DOHH2 (cell line): ENCODE results near the gene BCL2.

Experiments
- H3F3A ChIP-seq: fragments of 200-600 bp; sonication (generic), shearing (Covaris generic); 2 replicates; pipeline ENCODE4 v1.6.0; 2016; ENCODE audit warnings: antibody characterized with exemption, mild to moderate bottlenecking; ENCODE audit not compliant: control insufficient read depth, insufficient read depth
- H3K27ac ChIP-seq: fragments of 200-600 bp; sonication (generic); 2 replicates; pipeline ENCODE4 v1.5.1; 2014; ENCODE audit warnings: low read depth, mild to moderate bottlenecking, low read length, moderate library complexity
- H3K27me3 ChIP-seq: fragments of 200-600 bp; sonication (generic); 2 replicates; pipeline ENCODE4 v1.6.1; 2014; ENCODE audit warnings: mild to moderate bottlenecking, low read length, mixed read lengths; ENCODE audit not compliant: control insufficient read depth
- H3K36me3 ChIP-seq: fragments of 200-600 bp; sonication (generic); 2 replicates; pipeline ENCODE4 v1.6.1; 2014; ENCODE audit warnings: mild to moderate bottlenecking, low read length, moderate library complexity, mixed read lengths; ENCODE audit not compliant: control insufficient read depth
- H3K4me1 ChIP-seq: fragments of 200-600 bp; sonication (generic); 2 replicates; pipeline ENCODE4 v1.6.1; 2014; ENCODE audit warnings: mild to moderate bottlenecking, low read length, mixed read lengths; ENCODE audit not compliant: control insufficient read depth
- H3K4me2 ChIP-seq: fragments of 200-600 bp; sonication (generic); 2 replicates; pipeline ENCODE4 v1.6.0; 2014; ENCODE audit warnings: mild to moderate bottlenecking, low read length, moderate library complexity
- H3K4me3 ChIP-seq: fragments of 200-600 bp; sonication (generic); 2 replicates; pipeline ENCODE4 v1.5.1; 2014; ENCODE audit warnings: mild to moderate bottlenecking, low read length, mixed read lengths
- H3K79me2 ChIP-seq: fragments of 200-600 bp; sonication (generic); 2 replicates; pipeline ENCODE4 v1.6.1; 2014; ENCODE audit warnings: mild to moderate bottlenecking, low read length, mixed read lengths; ENCODE audit not compliant: control insufficient read depth
- H3K9me2 ChIP-seq: fragments of 200-600 bp; sonication (generic); replicated peaks from 2 replicates; pipeline ENCODE4 v1.6.1; 2014; ENCODE audit warnings: mild to moderate bottlenecking, low read length, mixed read lengths; ENCODE audit not compliant: control insufficient read depth
- H3K9me3 ChIP-seq: fragments of 200-600 bp; sonication (generic); 2 replicates; pipeline ENCODE4 v1.6.1; 2014; ENCODE audit warnings: antibody characterized with exemption, low read length, mixed read lengths; ENCODE audit not compliant: control insufficient read depth, insufficient read depth
- H4K20me1 ChIP-seq: fragments of 200-600 bp; sonication (generic); 2 replicates; pipeline ENCODE4 v1.6.0; 2014; ENCODE audit warnings: low read depth, mild to moderate bottlenecking, antibody characterized with exemption, low read length, moderate library complexity; ENCODE audit not compliant: control insufficient read depth, insufficient read depth
- EZH2phosphoT487 ChIP-seq: fragments of 200-600 bp; sonication (generic); IDR thresholded peaks from 2 replicates; pipeline ENCODE4 v1.6.1; 2017; ENCODE audit warnings: borderline replicate concordance, mild to moderate bottlenecking, antibody characterized with exemption, low read length, moderate library complexity, mixed read lengths
- TF ChIP-seq, protein P1 (sequence below): fragments of 200-600 bp; sonication (generic); IDR thresholded peaks from one replicate; pipeline ENCODE4 v1.5.1; 2014; ENCODE audit warnings: antibody characterized with exemption, mild to moderate bottlenecking, low read depth, low read length; ENCODE audit not compliant: poor library complexity, severe bottlenecking

Gene BCL2

GRCh38 chr18:63150326-63150725, 169.2 kb downstream of the BCL2 start:
- no peaks in the 10 kb centered on the region for H4K20me1 ChIP-seq
- no peaks in the 10 kb centered on the region for H3K9me2 ChIP-seq
- peaks cover 32% of the 10 kb centered on the region for H3F3A ChIP-seq
- H3K4me2 ChIP-seq, result peak overlapping the region; percentile 92
- peak overlapping the region; percentile 73 for H3K4me3 ChIP-seq
- no peaks in the 10 kb centered on the region for H3K27me3 ChIP-seq
- TF ChIP-seq, protein P1, sequence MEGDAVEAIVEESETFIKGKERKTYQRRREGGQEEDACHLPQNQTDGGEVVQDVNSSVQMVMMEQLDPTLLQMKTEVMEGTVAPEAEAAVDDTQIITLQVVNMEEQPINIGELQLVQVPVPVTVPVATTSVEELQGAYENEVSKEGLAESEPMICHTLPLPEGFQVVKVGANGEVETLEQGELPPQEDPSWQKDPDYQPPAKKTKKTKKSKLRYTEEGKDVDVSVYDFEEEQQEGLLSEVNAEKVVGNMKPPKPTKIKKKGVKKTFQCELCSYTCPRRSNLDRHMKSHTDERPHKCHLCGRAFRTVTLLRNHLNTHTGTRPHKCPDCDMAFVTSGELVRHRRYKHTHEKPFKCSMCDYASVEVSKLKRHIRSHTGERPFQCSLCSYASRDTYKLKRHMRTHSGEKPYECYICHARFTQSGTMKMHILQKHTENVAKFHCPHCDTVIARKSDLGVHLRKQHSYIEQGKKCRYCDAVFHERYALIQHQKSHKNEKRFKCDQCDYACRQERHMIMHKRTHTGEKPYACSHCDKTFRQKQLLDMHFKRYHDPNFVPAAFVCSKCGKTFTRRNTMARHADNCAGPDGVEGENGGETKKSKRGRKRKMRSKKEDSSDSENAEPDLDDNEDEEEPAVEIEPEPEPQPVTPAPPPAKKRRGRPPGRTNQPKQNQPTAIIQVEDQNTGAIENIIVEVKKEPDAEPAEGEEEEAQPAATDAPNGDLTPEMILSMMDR, result no peak
- no peak for TF ChIP-seq EZH2phosphoT487
- peaks cover 99% of the 10 kb centered on the region for H3K4me1 ChIP-seq
- H3K9me3 ChIP-seq, result no peaks in the 10 kb centered on the region
- H3K27ac ChIP-seq, result peak overlapping the region; percentile 94
- H3K36me3 ChIP-seq, result peaks cover 83% of the 10 kb centered on the region
- H3K79me2 ChIP-seq, result peaks cover 99% of the 10 kb centered on the region

- peaks cover 99% of the 10 kb centered on the region for H3K4me1 ChIP-seq
- H3K27me3 ChIP-seq, result no peaks in the 10 kb centered on the region
- TF ChIP-seq EZH2phosphoT487, result no peak
- TF ChIP-seq, protein P1, result no peak
- no peaks in the 10 kb centered on the region for H3K9me2 ChIP-seq
- no peaks in the 10 kb centered on the region for H4K20me1 ChIP-seq
- peaks cover 99% of the 10 kb centered on the region for H3K79me2 ChIP-seq
- peak overlapping the region; percentile 94 for H3K4me2 ChIP-seq
- peak overlapping the region; percentile 43 for H3K4me3 ChIP-seq
- H3F3A ChIP-seq, result peaks cover 36% of the 10 kb centered on the region
- peak overlapping the region; percentile 94 for H3K27ac ChIP-seq
- H3K9me3 ChIP-seq, result no peaks in the 10 kb centered on the region
- H3K36me3 ChIP-seq, result peaks cover 73% of the 10 kb centered on the region
Measured at GRCh38 chr18:63149302-63149587, 170.3 kb downstream of the BCL2 start.

DNA sequence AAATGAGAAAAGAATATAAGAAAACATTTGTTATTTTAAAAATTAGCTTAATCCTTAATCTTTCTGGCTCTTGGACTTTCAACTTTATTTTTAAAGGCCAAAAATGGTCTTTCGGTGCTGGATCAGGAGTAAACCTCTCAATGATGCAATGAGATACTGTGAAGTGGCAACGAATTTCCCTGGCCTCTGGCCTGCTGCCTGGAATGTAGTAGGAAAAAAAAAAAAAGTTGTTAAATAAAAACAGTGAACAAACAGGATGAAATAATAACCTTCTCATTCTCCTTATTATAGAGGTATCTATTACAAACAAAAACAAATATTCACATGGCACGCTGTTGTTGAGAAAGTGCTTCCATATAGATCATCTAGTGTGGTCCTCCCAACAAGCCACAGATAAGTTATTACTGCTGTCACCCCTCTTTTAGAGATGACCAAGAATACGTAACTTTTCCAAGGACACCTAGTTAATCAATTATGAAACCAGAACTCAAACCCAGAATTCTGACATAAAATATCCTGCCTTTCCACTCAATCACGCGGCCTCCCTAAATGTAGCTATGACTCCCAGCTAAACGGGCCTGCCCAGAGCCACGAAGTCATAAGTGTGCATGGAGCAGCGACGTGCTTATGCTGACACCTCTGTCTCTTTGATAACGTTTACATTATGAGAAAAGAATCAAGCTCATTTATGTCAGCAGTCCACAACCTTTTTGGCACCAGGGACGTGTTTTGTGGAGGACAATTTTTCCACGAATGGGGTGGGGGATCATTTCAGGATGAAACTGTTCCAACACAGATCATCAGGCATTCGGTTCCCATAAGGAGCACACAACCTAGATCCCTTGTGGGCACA, 170.9 kb downstream of the BCL2 start:
- TF ChIP-seq, protein P1, result no peak
- no peak for TF ChIP-seq EZH2phosphoT487
- H4K20me1 ChIP-seq, result no peaks in the 10 kb centered on the region
- no peaks in the 10 kb centered on the region for H3K9me3 ChIP-seq
- H3K79me2 ChIP-seq, result peaks cover 99% of the 10 kb centered on the region
- no peaks in the 10 kb centered on the region for H3K9me2 ChIP-seq
- peak overlapping the region; percentile 94 for H3K4me2 ChIP-seq
- H3K36me3 ChIP-seq, result peaks cover 69% of the 10 kb centered on the region
- no peaks in the 10 kb centered on the region for H3K27me3 ChIP-seq
- peaks cover 40% of the 10 kb centered on the region for H3F3A ChIP-seq
- H3K4me3 ChIP-seq, result peak overlapping the region; percentile 74
- H3K27ac ChIP-seq, result peak overlapping the region; percentile 94
- H3K4me1 ChIP-seq, result peaks cover 99% of the 10 kb centered on the region
